Kidney epithelial cell (primary cell): Measurements from ENCODE around the gene NEUROG2. TPM values are rescaled to one million over a fixed set of nuclear protein-coding genes. Genes with fewer than 3 reads are reported as not detected.

ENCODE experiments used
- DNase-seq: peaks from one replicate; pipeline ENCODE4 v3.0.0-alpha.2; 2010; ENCODE audit warnings: low read depth
- H3K27me3 ChIP-seq: 2 replicates; pipeline ENCODE4 v1.6.0; 2011; ENCODE audit warnings: low read length; ENCODE audit not compliant: control insufficient read depth, insufficient read depth
- H3K36me3 ChIP-seq: 2 replicates; pipeline ENCODE4 v1.5.1; 2011; ENCODE audit warnings: low read length; ENCODE audit not compliant: control insufficient read depth, insufficient read depth
- H3K4me3 ChIP-seq: 2 replicates; pipeline ENCODE4 v1.5.1; 2011; ENCODE audit warnings: low read depth, mild to moderate bottlenecking, control low read depth, low read length
- total RNA-seq: library from RNA; depleted of rRNA; stranded (reverse); fragments of >200 nt; gene quantifications from 2 replicates; pipeline ENCODE4 v1.2.3, GENCODE V29; 2015
- TF ChIP-seq, protein P1 (sequence below): IDR thresholded peaks from 2 replicates; pipeline ENCODE4 v1.5.1; 2011; ENCODE audit warnings: mild to moderate bottlenecking, moderate library complexity, low read length, control low read depth, inconsistent platforms; ENCODE audit not compliant: insufficient read depth, poor library complexity, severe bottlenecking

Gene NEUROG2
- total RNA-seq, 1 donor from 2014 or later, result not detected

DNA sequence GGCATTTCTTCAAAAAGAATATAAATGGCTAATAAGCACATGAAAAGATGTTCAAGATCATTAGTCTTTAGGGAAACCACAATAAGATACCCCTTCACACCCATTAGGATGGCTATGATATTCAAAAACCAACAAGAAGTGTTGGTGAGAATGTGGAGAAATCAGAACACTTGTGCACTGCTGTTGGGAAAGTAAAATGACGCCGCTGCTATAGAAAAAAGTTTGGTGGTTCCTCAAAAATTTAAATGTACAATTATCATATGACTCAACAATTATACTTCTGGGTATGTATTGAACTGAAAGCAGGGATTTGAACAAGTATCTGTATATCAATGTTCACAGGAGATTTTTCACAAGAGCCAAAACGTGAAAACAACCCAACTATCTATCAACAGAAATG is 29.4 kb upstream of the NEUROG2 start:
- Histone ChIP-seq H3K36me3 (no peaks in the 10 kb centered on the region), H3K27me3 (no peaks in the 10 kb centered on the region), H3K4me3 (no peak overlapping the region)
- TF ChIP-seq, protein P1, sequence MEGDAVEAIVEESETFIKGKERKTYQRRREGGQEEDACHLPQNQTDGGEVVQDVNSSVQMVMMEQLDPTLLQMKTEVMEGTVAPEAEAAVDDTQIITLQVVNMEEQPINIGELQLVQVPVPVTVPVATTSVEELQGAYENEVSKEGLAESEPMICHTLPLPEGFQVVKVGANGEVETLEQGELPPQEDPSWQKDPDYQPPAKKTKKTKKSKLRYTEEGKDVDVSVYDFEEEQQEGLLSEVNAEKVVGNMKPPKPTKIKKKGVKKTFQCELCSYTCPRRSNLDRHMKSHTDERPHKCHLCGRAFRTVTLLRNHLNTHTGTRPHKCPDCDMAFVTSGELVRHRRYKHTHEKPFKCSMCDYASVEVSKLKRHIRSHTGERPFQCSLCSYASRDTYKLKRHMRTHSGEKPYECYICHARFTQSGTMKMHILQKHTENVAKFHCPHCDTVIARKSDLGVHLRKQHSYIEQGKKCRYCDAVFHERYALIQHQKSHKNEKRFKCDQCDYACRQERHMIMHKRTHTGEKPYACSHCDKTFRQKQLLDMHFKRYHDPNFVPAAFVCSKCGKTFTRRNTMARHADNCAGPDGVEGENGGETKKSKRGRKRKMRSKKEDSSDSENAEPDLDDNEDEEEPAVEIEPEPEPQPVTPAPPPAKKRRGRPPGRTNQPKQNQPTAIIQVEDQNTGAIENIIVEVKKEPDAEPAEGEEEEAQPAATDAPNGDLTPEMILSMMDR, result no peak
- no peak for DNase-seq

DNA sequence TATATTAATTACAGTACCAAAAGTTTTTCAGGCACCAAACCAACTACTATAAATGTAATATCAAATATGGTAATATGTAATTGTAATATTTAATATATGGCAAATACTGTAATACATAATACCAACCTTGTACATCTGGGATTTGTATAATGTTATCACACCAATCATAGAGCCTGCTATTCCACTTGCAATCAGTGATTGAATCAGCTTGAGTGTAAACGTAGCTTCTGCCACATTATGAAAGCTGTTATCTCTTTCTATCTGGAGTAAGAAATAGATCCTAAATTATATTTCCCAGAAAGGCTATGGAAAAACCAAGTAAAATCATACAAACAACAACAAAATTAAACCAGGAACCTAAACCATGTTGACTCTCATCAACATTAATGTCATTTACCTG is 24.7 kb upstream of the NEUROG2 start:
- Histone ChIP-seq H3K27me3 (no peaks in the 10 kb centered on the region), H3K4me3 (no peak overlapping the region), H3K36me3 (no peaks in the 10 kb centered on the region)
- no peak for DNase-seq
- TF ChIP-seq, protein P1, result no peak

DNA sequence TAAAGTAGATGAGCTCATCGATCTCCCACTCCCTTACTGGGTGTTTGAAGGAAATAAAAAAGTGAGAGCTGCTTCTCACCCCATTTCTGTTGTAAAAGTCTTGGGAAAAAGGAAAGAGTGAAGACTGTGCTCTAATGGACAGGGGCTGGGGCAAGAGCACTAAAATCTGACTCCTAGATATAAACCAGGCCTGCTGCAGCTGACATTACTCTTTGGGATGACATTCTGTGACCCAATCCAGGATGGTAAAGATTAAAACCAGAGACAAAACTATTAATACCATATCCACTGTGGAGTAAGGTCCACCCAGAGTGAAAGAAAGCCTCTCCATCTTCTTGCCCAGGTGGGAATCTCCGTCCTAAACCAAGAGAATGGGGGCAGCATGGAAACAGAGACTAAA is 20.1 kb upstream of the NEUROG2 start:
- Histone ChIP-seq H3K4me3 (no peak overlapping the region), H3K27me3 (no peaks in the 10 kb centered on the region), H3K36me3 (no peaks in the 10 kb centered on the region)
- DNase-seq, result no peak
- TF ChIP-seq, protein P1, result no peak

DNA sequence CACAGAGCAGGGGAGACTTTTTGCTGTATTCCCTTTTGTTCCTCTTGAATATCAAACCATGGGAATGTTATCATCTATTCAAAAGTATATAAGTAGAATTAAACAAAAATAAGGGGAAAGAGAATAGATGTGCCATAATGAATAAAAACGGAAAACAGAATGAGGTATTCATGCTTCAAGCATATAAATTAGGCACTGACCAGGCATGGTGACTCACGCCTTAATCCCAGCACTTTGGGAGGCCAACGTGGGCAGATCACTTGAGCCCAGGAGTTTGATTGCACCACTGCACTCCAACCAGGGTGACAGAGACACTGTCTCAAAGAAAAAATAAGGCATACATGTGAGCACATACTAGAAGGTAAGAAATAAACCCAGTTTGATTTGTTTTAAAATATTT is 16.3 kb upstream of the NEUROG2 start:
- TF ChIP-seq, protein P1, result no peak
- no peak overlapping the region for H3K4me3 ChIP-seq
- no peaks in the 10 kb centered on the region for H3K36me3 ChIP-seq
- no peaks in the 10 kb centered on the region for H3K27me3 ChIP-seq
- DNase-seq, result no peak

DNA sequence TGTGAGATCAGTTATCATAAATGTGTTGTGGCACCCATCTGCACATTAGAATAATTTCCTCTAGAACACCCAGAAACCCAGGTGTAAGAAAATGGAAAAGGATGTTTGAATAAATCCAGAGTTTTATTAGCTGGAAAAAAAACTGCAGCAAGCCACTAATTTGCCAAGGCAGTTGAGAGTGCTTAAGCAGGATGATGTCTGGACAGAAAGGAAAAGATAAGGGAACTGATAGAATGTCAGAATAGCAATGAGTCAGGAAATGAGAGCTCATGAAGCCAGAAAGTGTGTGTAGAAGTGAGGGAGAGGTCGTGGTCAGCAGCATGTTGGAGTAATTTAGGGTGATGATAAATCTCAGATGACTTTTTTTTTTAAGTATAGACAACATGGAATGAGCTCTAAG is 15.2 kb upstream of the NEUROG2 start:
- Histone ChIP-seq H3K36me3 (no peaks in the 10 kb centered on the region), H3K27me3 (no peaks in the 10 kb centered on the region), H3K4me3 (no peak overlapping the region)
- TF ChIP-seq, protein P1, result no peak
- no peak for DNase-seq

DNA sequence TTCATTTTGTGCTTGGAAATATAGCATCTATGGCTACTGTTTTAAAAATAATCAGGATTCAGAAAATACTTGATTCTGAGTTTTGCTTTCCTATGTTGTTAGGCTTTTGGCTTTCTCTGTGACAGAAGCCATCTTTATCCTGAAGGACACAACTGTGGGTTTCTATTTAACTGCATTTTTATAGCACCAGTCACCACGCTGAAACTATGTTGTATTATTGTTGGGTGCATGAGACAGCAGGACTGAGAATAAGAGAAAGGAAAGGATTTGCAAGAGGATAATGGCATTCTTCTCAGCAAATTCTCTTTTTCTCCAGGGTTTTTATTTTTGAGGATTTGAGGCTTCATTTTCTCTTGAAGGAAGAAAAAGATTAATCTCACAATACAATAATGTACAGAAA is 10.1 kb upstream of the NEUROG2 start:
- Histone ChIP-seq H3K36me3 (no peaks in the 10 kb centered on the region), H3K27me3 (peaks cover 33% of the 10 kb centered on the region), H3K4me3 (no peak overlapping the region)
- no peak for DNase-seq
- TF ChIP-seq, protein P1, result no peak
